Activated T-helper 2 cell treated with anti-CD3 and anti-CD28 coated beads, Interferon-gamma antibody, Interleukin-2, Interleukin-4, amounts not matched to agents 10 μg/mL and 5 μg/mL and 100 μg/mL, durations not matched to agents 14 hours and 24 hours and 36 hours (primary cell): Measurements from ENCODE around the gene MS4A10. TPM values are rescaled to one million over a fixed set of nuclear protein-coding genes. Genes with fewer than 3 reads are reported as not detected.

Source experiments
- DNase-seq: peaks from one replicate; pipeline ENCODE4 v3.0.0; 2021; ENCODE audit warnings: low spot score
- H3K27ac Mint-ChIP-seq: one replicate; pipeline ENCODE4 v1.8.0; 2021; ENCODE audit warnings: mixed read lengths
- H3K27me3 Mint-ChIP-seq: one replicate; pipeline ENCODE4 v1.8.0; 2021; ENCODE audit warnings: low read depth, mixed read lengths
- H3K36me3 Mint-ChIP-seq: one replicate; pipeline ENCODE4 v1.8.0; 2021; ENCODE audit warnings: low read depth, mixed read lengths
- H3K4me1 Mint-ChIP-seq: one replicate; pipeline ENCODE4 v1.8.0; 2021; ENCODE audit warnings: low read depth, mixed read lengths
- H3K4me3 Mint-ChIP-seq: one replicate; pipeline ENCODE4 v1.8.0; 2021; ENCODE audit warnings: low read depth, mild to moderate bottlenecking, moderate library complexity, mixed read lengths
- H3K9me3 Mint-ChIP-seq: one replicate; pipeline ENCODE4 v1.8.0; 2021; ENCODE audit warnings: mixed read lengths
- intact Hi-C: fragments of 100-400 bp; cut with micrococcal nuclease; formaldehyde crosslinking; loops from one replicate; pipeline ENCODE4 v1.15.1; 2023
- total RNA-seq: library from RNA; stranded (reverse); gene quantifications from 2 replicates; pipeline ENCODE4 v1.2.3, GENCODE V29; 2022

The MS4A10 gene
- total RNA-seq, 1 donor from 2014 or later, result not detected

- Mint-ChIP-seq H3K27me3 (peaks cover 18% of the 10 kb centered on the region), H3K4me1 (no peaks in the 10 kb centered on the region), H3K27ac (no peak overlapping the region), H3K9me3 (no peaks in the 10 kb centered on the region), H3K4me3 (no peak overlapping the region), H3K36me3 (no peaks in the 10 kb centered on the region)
- intact Hi-C loops, result no loop called here
- DNase-seq, result no peak
Measured at GRCh38 chr11:60825790-60826189, 40.7 kb downstream of the MS4A10 start.

- DNase-seq, result no peak
- no peak overlapping the region for H3K27ac Mint-ChIP-seq
- peaks cover 16% of the 10 kb centered on the region for H3K27me3 Mint-ChIP-seq
- no peaks in the 10 kb centered on the region for H3K36me3 Mint-ChIP-seq
- intact Hi-C loops, result loop anchor here (1.0 to 5.0 kb wide), 4 partner anchors 42 to 356 kb away; no protein-coding TSS in a partner anchor
- H3K4me1 Mint-ChIP-seq, result peaks cover 37% of the 10 kb centered on the region
- no peak overlapping the region for H3K4me3 Mint-ChIP-seq
- H3K9me3 Mint-ChIP-seq, result no peaks in the 10 kb centered on the region
Measured at GRCh38 chr11:60830478-60831142, 45.5 kb downstream of the MS4A10 start.

GRCh38 chr11:60831143-60831500, 46.0 kb downstream of the MS4A10 start:
- H3K36me3 Mint-ChIP-seq, result no peaks in the 10 kb centered on the region
- peaks cover 42% of the 10 kb centered on the region for H3K4me1 Mint-ChIP-seq
- peak; percentile 69 for DNase-seq
- intact Hi-C loops, result loop anchor here (1.0 to 5.0 kb wide), 4 partner anchors 41 to 356 kb away; no protein-coding TSS in a partner anchor
- no peaks in the 10 kb centered on the region for H3K9me3 Mint-ChIP-seq
- no peak overlapping the region for H3K4me3 Mint-ChIP-seq
- H3K27ac Mint-ChIP-seq, result no peak overlapping the region
- peaks cover 16% of the 10 kb centered on the region for H3K27me3 Mint-ChIP-seq

- intact Hi-C loops, result loop anchor here (1.0 to 5.0 kb wide), 4 partner anchors 41 to 355 kb away; no protein-coding TSS in a partner anchor
- H3K27ac Mint-ChIP-seq, result no peak overlapping the region
- H3K27me3 Mint-ChIP-seq, result peaks cover 16% of the 10 kb centered on the region
- no peak overlapping the region for H3K4me3 Mint-ChIP-seq
- DNase-seq, result no peak
- peaks cover 44% of the 10 kb centered on the region for H3K4me1 Mint-ChIP-seq
- no peaks in the 10 kb centered on the region for H3K36me3 Mint-ChIP-seq
- no peaks in the 10 kb centered on the region for H3K9me3 Mint-ChIP-seq
Measured at GRCh38 chr11:60831501-60832079, 46.5 kb downstream of the MS4A10 start.

DNA sequence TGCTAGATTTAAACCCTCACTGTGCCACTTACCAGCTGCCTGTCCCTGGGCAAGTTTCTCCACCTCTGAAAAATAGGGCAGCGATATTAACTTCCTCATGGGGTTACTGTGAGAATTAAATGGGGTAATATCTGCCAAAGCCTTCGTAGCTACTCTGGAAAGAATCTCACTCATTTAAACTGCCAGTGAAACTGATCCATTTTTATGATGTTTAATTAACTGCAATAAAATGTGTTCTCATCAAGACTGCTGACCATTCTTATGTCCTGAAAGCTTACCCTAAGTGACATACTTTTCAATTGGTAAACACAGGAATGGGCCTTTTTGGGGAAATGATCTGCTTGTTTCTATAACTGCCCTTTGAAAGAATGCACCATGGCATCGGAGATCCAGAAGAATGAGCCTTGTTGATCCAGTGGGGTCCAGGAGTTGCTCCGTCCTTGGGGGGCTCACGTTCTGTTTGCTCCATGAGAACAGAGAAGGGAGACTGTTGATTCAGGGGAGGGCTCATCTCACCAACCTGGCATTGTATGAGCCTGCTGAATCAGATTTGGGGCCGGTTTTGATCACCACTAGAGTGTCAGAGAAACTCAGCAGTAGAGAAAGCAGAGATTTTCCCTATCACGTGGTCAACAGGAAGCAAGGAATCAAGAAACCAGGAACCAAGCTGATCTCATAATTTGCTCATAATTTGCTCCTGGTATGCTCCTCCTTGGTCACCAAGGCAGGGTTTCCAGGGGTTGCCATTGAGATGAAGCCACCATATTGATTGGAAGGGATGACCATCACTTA, 49.8 kb downstream of the MS4A10 start:
- no peaks in the 10 kb centered on the region for H3K36me3 Mint-ChIP-seq
- H3K4me1 Mint-ChIP-seq, result peaks cover 64% of the 10 kb centered on the region
- no peak for DNase-seq
- H3K27ac Mint-ChIP-seq, result no peak overlapping the region
- no peak overlapping the region for H3K4me3 Mint-ChIP-seq
- intact Hi-C loops, result loop anchor here (5.0 kb wide), 1 partner anchor 37 kb away; no protein-coding TSS in a partner anchor
- H3K27me3 Mint-ChIP-seq, result peaks cover 8% of the 10 kb centered on the region
- no peaks in the 10 kb centered on the region for H3K9me3 Mint-ChIP-seq

GRCh38 chr11:60835534-60835846, 50.4 kb downstream of the MS4A10 start:
- Mint-ChIP-seq H3K4me1 (peaks cover 64% of the 10 kb centered on the region), H3K27me3 (peaks cover 8% of the 10 kb centered on the region), H3K36me3 (no peaks in the 10 kb centered on the region), H3K4me3 (no peak overlapping the region), H3K9me3 (no peaks in the 10 kb centered on the region), H3K27ac (no peak overlapping the region)
- intact Hi-C loops, result no loop called here
- DNase-seq, result no peak

DNA sequence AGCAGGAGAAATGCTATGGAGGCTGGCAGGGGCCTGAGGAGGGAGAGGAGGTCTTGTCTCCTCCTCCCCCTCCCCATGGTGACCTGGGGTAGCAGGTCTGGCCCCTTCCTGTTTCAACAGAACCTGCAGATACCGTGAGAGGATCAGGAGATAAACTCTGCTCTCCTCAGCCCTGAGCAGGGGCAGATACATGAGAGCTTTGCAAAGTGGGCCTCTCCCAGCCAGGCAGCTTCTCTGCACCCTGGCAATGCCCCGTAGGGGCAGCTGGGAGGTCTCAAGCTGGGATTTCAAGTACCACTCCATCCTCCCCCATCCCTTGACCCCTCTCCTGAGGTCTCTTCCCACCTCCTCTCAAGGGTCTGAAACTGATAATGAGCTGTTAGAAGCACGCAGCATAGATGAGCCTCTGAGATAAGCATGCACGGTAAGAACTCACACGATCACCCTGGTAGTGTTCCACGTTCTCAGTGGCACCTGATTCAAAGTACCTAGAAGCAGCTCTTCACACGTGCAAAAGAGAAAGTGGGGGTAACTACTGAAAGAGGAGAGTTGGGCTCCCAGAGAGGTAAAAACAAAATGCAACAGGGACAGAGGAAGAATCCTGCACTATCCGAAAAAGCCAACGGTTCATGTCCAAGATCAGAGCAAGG, 51.9 kb downstream of the MS4A10 start:
- intact Hi-C loops, result no loop called here
- Mint-ChIP-seq H3K9me3 (no peaks in the 10 kb centered on the region), H3K27me3 (peaks cover 8% of the 10 kb centered on the region), H3K27ac (peak overlapping the region; percentile 7), H3K36me3 (no peaks in the 10 kb centered on the region), H3K4me3 (no peak overlapping the region), H3K4me1 (peaks cover 60% of the 10 kb centered on the region)
- DNase-seq, result peak; percentile 29

- intact Hi-C loops, result no loop called here
- H3K27ac Mint-ChIP-seq, result no peak overlapping the region
- no peak for DNase-seq
- H3K4me1 Mint-ChIP-seq, result peaks cover 54% of the 10 kb centered on the region
- no peaks in the 10 kb centered on the region for H3K27me3 Mint-ChIP-seq
- H3K36me3 Mint-ChIP-seq, result no peaks in the 10 kb centered on the region
- H3K4me3 Mint-ChIP-seq, result no peak overlapping the region
- no peaks in the 10 kb centered on the region for H3K9me3 Mint-ChIP-seq
Measured at GRCh38 chr11:60838132-60838531, 53.0 kb downstream of the MS4A10 start.

DNA sequence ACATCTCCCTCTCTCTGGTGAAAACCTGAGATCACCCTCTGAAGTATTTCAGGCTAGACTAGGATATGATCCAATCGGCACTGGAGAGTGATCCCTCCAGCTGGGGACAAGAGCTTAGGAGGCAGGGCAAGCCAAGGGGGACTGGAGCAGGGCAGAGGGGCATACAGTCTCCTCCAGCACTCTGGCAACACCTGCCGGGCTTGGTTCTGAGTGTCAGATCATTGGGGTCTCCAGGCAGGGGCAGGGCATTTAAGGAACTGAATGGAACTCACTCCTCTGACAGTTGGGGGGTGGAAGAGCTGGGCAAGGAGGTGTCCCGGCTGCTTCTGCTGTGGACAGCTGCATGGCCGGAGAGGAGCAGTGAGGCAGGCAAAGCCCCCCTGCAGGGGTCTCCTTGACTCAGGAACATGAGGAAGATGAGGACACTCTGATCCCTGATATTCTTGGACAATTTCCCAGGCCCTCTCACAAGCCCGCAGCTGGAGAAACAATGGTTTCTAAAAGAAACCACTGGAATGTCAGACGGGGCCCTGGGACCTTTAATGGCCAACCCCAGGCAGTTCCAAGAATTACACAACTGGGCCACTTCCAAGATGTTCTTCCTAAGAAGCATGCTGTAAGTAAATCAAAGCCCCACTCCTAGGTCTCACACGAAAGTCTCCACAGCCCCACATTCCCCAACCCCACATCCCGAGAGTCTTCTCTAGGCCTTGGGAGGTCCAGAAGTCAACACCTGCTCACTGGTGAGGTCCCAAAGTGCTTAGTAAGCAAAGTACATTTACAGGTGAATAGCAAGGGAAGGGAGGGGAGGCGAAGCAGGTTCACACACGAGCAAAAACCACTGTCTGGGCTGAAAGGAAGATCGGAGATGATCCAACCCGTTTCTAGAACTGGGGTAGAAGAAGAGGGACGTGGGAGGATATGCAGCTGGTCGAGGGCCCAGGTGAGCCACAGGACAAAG, 55.6 kb downstream of the MS4A10 start:
- intact Hi-C loops, result no loop called here
- H3K9me3 Mint-ChIP-seq, result no peaks in the 10 kb centered on the region
- peak overlapping the region; percentile 65 for H3K4me3 Mint-ChIP-seq
- DNase-seq, result no peak
- H3K4me1 Mint-ChIP-seq, result peaks cover 54% of the 10 kb centered on the region
- peak overlapping the region; percentile 74 for H3K27ac Mint-ChIP-seq
- H3K27me3 Mint-ChIP-seq, result no peaks in the 10 kb centered on the region
- H3K36me3 Mint-ChIP-seq, result peaks cover 22% of the 10 kb centered on the region

DNA sequence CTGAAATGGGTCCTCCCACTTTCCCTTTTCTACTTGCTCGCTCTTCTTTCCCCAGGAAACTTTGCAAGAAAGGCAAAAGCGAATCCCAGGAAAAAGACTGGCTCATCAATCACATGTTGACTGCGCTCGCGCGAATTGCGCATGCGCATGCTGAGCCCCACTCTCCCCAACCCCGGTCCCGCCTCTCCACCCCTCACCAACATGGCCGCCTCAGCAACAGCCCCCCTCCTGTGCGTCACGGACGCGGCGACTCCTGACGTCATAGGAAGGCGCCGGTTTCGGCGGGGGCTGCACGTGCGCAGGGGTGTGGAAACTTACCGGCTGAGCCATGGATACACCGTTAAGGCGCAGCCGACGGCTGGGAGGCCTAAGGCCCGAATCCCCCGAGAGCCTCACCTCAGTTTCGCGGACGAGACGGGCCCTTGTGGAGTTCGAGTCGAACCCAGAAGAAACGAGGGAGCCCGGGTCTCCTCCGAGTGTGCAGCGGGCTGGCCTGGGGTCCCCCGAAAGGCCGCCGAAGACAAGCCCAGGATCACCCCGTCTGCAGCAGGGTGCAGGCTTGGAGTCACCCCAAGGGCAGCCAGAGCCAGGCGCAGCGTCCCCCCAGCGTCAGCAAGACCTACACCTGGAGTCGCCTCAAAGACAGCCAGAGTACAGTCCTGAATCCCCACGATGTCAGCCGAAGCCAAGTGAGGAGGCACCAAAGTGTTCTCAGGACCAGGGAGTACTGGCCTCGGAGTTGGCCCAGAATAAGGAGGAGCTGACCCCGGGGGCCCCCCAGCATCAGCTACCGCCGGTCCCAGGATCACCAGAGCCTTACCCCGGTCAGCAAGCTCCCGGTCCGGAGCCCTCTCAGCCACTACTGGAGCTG, 56.9 kb downstream of the MS4A10 start, which contains the start of gene CCDC86:
TSS of gene CCDC86 (plus strand) at position 317 of the 871 bp plus-strand sequence. CDS start at position 329, 12 bp downstream.
- Mint-ChIP-seq H3K27me3 (no peaks in the 10 kb centered on the region), H3K4me3 (peak within 1 kb of the TSS; percentile 90), H3K4me1 (peaks cover 44% of the 10 kb centered on the region), H3K9me3 (no peaks in the 10 kb centered on the region), H3K27ac (peak within 1 kb of the TSS; percentile 88), H3K36me3 (peaks cover 27% of the 10 kb centered on the region)
- peak; percentile 97 for DNase-seq
- intact Hi-C loops, result loop anchor here (2.0 kb wide), 1 partner anchor 63 kb away; no protein-coding TSS in a partner anchor
